K562 (cell line): Measurements from ENCODE around the gene DCTN2. TPM values are rescaled to one million over a fixed set of nuclear protein-coding genes. Genes with fewer than 3 reads are reported as not detected.
A peak's percentile ranks its signal among the peaks of the same experiment; 100 is the strongest.

ENCODE experiments used
- CBX8 ChIP-seq: fragments of 200-600 bp; sonication (generic); IDR thresholded peaks from 2 replicates; pipeline ENCODE4 v1.6.1; 2012; ENCODE audit warnings: borderline replicate concordance, mixed run types, low read depth, mild to moderate bottlenecking, moderate library complexity, mixed read lengths, low read length, control low read depth, inconsistent platforms; ENCODE audit not compliant: poor library complexity, severe bottlenecking; ENCODE audit errors: extremely low read depth
- HDAC1 ChIP-seq, 2 experiments: fragments of 450-650 bp; IDR thresholded peaks; 2 replicates each; pipeline ENCODE4 v1.6.1; 2016 to 2017; ENCODE audit warnings: inconsistent platforms in 1 of 2, mild to moderate bottlenecking in 1 of 2, moderate library complexity in 1 of 2
- HLTF ChIP-seq: fragments of 450-650 bp; IDR thresholded peaks from 2 replicates; pipeline ENCODE4 v1.6.1; 2016
- KLF16 ChIP-seq: IDR thresholded peaks from 2 replicates; pipeline ENCODE4 v1.6.1; 2016; ENCODE audit warnings: antibody characterized with exemption
- PHB2 ChIP-seq: fragments of 450-650 bp; IDR thresholded peaks from 2 replicates; pipeline ENCODE4 v1.6.1; 2017; ENCODE audit warnings: low read depth
- RAD21 ChIP-seq, 2 experiments: fragments of 250-450 bp in 1 of 2; fragments of 450-650 bp in 1 of 2; sonication (Bioruptor Pico) in 1 of 2; formaldehyde crosslinking in 1 of 2; IDR thresholded peaks in 1 of 2; conservative IDR thresholded peaks in 1 of 2; 2 replicates each; pipeline versions ENCODE4 v1.4.0 to v1.8.0; 2020 to 2022; ENCODE audit warnings: mild to moderate bottlenecking in 2 of 2, moderate library complexity in 1 of 2
- SMAD3 ChIP-seq: fragments of 450-650 bp; formaldehyde crosslinking; conservative IDR thresholded peaks from 2 replicates; pipeline ENCODE4 v1.4.0; 2020; ENCODE audit warnings: mild to moderate bottlenecking
- ZBTB2 ChIP-seq: fragments of 450-650 bp; IDR thresholded peaks from 2 replicates; pipeline ENCODE4 v1.6.1; 2016; ENCODE audit warnings: antibody characterized with exemption
- ZNF347 ChIP-seq: fragments of 450-650 bp; formaldehyde crosslinking; IDR thresholded peaks from 2 replicates; pipeline ENCODE4 v1.4.0; 2020; ENCODE audit warnings: low read depth, mild to moderate bottlenecking, moderate library complexity
- ZNF436 ChIP-seq: fragments of 250-450, 450-650 bp; sonication (Bioruptor Pico); formaldehyde crosslinking; IDR thresholded peaks from 2 replicates; pipeline ENCODE4 v1.7.0; 2020; ENCODE audit warnings: mild to moderate bottlenecking
- ZNF609 ChIP-seq: sonication (generic); formaldehyde crosslinking; IDR thresholded peaks from 2 replicates; pipeline ENCODE4 v1.8.1; 2023; ENCODE audit warnings: missing genetic modification reagents, mild to moderate bottlenecking, borderline replicate concordance
- polyA plus RNA-seq, 8 experiments: library from polyadenylated mRNA; depleted of rRNA in 4 of 8; stranded (reverse) in 5 of 8; unstranded in 3 of 8; fragments of >200 nt; fragmentation: Nextera tagmentation in 2 of 8; fragmentation: Illumina TruSeq in 1 of 8; extraction: Ambion mirVana in 2 of 8; extraction: Trizol in 1 of 8; gene quantifications; 2 replicates each; pipeline versions ENCODE4 v1.2.1 to v1.2.3, GENCODE V29; 2011 to 2014; ENCODE audit warnings: inconsistent platforms in 1 of 8, missing spikeins in 1 of 8
- total RNA-seq, 7 experiments: library from RNA; depleted of rRNA in 6 of 7; stranded (reverse); fragments of >200 nt in 6 of 7; fragmentation: Illumina TruSeq in 2 of 7; extraction: Trizol in 2 of 7; gene quantifications; 2 replicates each; pipeline versions ENCODE4 v1.2.1 to v1.2.3, GENCODE V29; 2011 to 2021; ENCODE audit warnings: low replicate concordance in 1 of 7
- TF ChIP-seq, protein P1 (sequence below), 2 experiments: fragments of 450-650 bp; conservative IDR thresholded peaks; 2 replicates each; pipeline ENCODE4 v1.6.1; 2017; ENCODE audit warnings: mild to moderate bottlenecking in 2 of 2, moderate library complexity in 2 of 2
- TF ChIP-seq, protein P2 (sequence below): IDR thresholded peaks from 2 replicates; pipeline ENCODE4 v1.6.1; 2011; ENCODE audit warnings: borderline replicate concordance, low read depth, mild to moderate bottlenecking, moderate library complexity, low read length; ENCODE audit not compliant: insufficient read depth, poor library complexity, severe bottlenecking

Gene DCTN2
- total and polyA plus RNA-seq, 9 of the 15 experiments (the other 6 are each of a cell fraction or from before 2014, with no cell fraction given), result 43.6 to 270 (median 125) TPM

- TF ChIP-seq, protein P1, sequence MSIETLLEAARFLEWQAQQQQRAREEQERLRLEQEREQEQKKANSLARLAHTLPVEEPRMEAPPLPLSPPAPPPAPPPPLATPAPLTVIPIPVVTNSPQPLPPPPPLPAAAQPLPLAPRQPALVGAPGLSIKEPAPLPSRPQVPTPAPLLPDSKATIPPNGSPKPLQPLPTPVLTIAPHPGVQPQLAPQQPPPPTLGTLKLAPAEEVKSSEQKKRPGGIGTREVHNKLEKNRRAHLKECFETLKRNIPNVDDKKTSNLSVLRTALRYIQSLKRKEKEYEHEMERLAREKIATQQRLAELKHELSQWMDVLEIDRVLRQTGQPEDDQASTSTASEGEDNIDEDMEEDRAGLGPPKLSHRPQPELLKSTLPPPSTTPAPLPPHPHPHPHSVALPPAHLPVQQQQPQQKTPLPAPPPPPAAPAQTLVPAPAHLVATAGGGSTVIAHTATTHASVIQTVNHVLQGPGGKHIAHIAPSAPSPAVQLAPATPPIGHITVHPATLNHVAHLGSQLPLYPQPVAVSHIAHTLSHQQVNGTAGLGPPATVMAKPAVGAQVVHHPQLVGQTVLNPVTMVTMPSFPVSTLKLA (conservative IDR thresholded peaks at IDR 0.05), result peak in 1 of 2 experiments; percentile 35; a peak in 1 of 4 replicates
- TF ChIP-seq ZNF609 (CRISPR knock-in tag) (no peak), HDAC1 (IDR thresholded peaks at IDR 0.05) (0 out of 4 replicates have a peak, but pooled peaks of 1 of the 2 experiments have one; percentile 18), RAD21 (CRISPR knock-in tag; conservative IDR thresholded peaks at IDR 0.05 in 1 of 2, IDR thresholded peaks at IDR 0.05 in 1 of 2) (peak; percentile 91 to 96), SMAD3 (CRISPR knock-in tag) (0 out of 2 replicates have a peak, but pooled peaks have one; percentile 42), ZBTB2 (no peak; the same call in 1 of the 2 replicates), CBX8 (no peak), ZNF347 (CRISPR knock-in tag) (no peak), KLF16 (peak; percentile 68), PHB2 (no peak), ZNF436 (CRISPR knock-in tag) (peak; percentile 5; the same call in 1 of the 2 replicates), HLTF (no peak)
- TF ChIP-seq, protein P2, sequence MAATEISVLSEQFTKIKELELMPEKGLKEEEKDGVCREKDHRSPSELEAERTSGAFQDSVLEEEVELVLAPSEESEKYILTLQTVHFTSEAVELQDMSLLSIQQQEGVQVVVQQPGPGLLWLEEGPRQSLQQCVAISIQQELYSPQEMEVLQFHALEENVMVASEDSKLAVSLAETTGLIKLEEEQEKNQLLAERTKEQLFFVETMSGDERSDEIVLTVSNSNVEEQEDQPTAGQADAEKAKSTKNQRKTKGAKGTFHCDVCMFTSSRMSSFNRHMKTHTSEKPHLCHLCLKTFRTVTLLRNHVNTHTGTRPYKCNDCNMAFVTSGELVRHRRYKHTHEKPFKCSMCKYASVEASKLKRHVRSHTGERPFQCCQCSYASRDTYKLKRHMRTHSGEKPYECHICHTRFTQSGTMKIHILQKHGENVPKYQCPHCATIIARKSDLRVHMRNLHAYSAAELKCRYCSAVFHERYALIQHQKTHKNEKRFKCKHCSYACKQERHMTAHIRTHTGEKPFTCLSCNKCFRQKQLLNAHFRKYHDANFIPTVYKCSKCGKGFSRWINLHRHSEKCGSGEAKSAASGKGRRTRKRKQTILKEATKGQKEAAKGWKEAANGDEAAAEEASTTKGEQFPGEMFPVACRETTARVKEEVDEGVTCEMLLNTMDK, result peak; percentile 57
These were observed 36.2 kb upstream of the DCTN2 start (continued) for GRCh38 chr12:57583008-57583831.
